SU-DHL-6 (cell line): ENCODE data around the gene ITSN1.

Experiments used
- EZH2phosphoT487 ChIP-seq: fragments of 200-600 bp; sonication (generic), shearing (Covaris generic); conservative IDR thresholded peaks from 2 replicates; pipeline ENCODE4 v1.6.1; 2018; ENCODE audit warnings: mild to moderate bottlenecking, antibody characterized with exemption, low read length, moderate library complexity, mixed read lengths
- TF ChIP-seq, protein P1 (sequence below): fragments of 200-600 bp; sonication (generic); IDR thresholded peaks from one replicate; pipeline ENCODE4 v1.5.1; 2017; ENCODE audit warnings: antibody characterized with exemption, mild to moderate bottlenecking, low read length, moderate library complexity; ENCODE audit not compliant: insufficient read depth, poor library complexity, severe bottlenecking

- TF ChIP-seq, protein P1, sequence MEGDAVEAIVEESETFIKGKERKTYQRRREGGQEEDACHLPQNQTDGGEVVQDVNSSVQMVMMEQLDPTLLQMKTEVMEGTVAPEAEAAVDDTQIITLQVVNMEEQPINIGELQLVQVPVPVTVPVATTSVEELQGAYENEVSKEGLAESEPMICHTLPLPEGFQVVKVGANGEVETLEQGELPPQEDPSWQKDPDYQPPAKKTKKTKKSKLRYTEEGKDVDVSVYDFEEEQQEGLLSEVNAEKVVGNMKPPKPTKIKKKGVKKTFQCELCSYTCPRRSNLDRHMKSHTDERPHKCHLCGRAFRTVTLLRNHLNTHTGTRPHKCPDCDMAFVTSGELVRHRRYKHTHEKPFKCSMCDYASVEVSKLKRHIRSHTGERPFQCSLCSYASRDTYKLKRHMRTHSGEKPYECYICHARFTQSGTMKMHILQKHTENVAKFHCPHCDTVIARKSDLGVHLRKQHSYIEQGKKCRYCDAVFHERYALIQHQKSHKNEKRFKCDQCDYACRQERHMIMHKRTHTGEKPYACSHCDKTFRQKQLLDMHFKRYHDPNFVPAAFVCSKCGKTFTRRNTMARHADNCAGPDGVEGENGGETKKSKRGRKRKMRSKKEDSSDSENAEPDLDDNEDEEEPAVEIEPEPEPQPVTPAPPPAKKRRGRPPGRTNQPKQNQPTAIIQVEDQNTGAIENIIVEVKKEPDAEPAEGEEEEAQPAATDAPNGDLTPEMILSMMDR = no peak
- TF ChIP-seq EZH2phosphoT487 = no peak
Observed at GRCh38 chr21:33762803-33763581, 120.7 kb downstream of the ITSN1 start.
